ENCODE results near the gene ZGPAT.

Gene ZGPAT

GRCh38 chr20:63735859-63736718 is 28.2 kb downstream of the ZGPAT start, which contains the start of gene LIME1:
Gene LIME1 (plus strand): TSS chr20:63736664. CDS start chr20:63737550, 886 bp downstream.
- Histone ChIP-seq H3K27ac (peak within 1 kb of the TSS in 7 of 11 experiments; percentile 7 to 79 (median 74); a peak in 14 of 22 replicates), H3K4me3 (peak within 1 kb of the TSS in 9 of 10 experiments; percentile 26 to 74 (median 52); a peak in 15 of 20 replicates)

GRCh38 chr20:63736893-63737694 is 29.3 kb downstream of the ZGPAT start:
- Histone ChIP-seq H4K20me1 (peaks cover 39 to 88% (median 70%) of the 10 kb centered on the region in 11 experiments), H3K4me1 (peaks cover 54 to 90% (median 87%) of the 10 kb centered on the region in 10 experiments), H3K27me3 (peaks cover 0 to 27% (median 0%) of the 10 kb centered on the region in 11 experiments; a peak in 7 of 22 replicates), H3K9ac (peak overlapping the region in 9 of 11 experiments; percentile 21 to 90 (median 54); a peak in 15 of 22 replicates), H3K36me3 (peaks cover 29 to 45% (median 36%) of the 10 kb centered on the region in 11 experiments), H3K4me3 (peak overlapping the region in 9 of 10 experiments; percentile 26 to 74 (median 52); a peak in 15 of 20 replicates), H3K9me3 (replicated peaks in 1 of 11) (no peaks in the 10 kb centered on the region), H3K4me2 (peak overlapping the region; percentile 95 to 100 (median 99)), H3K27ac (peak overlapping the region in 7 of 11 experiments; percentile 7 to 79 (median 74); a peak in 13 of 22 replicates)
- TF ChIP-seq Cebpa-rat (IDR thresholded peaks at IDR 0.05) = no peak

More at GRCh38 chr20:63735859-63736718, 28.2 kb downstream of the ZGPAT start, which contains the start of gene LIME1:
- Histone ChIP-seq H3K27me3 (peaks cover 0 to 27% (median 0%) of the 10 kb centered on the region in 11 experiments; a peak in 7 of 22 replicates), H3K36me3 (peaks cover 25 to 44% (median 32%) of the 10 kb centered on the region in 11 experiments), H3K9ac (peak within 1 kb of the TSS in 10 of 11 experiments; percentile 8 to 90 (median 54); a peak in 15 of 22 replicates), H3K4me2 (peak within 1 kb of the TSS; percentile 95 to 100 (median 99)), H3K9me3 (replicated peaks in 1 of 11) (no peaks in the 10 kb centered on the region), H3K4me1 (peaks cover 52 to 90% (median 87%) of the 10 kb centered on the region in 10 experiments), H4K20me1 (peaks cover 39 to 91% (median 73%) of the 10 kb centered on the region in 11 experiments)
- peak in 1 of 11 experiments; percentile 33; a peak in 1 of 22 replicates for TF ChIP-seq Cebpa-rat (IDR thresholded peaks at IDR 0.05)

- H3K4me1 ChIP-seq = peaks cover 54 to 88% (median 83%) of the 10 kb centered on the region in 10 experiments
These were observed 29.8 kb downstream of the ZGPAT start for GRCh38 chr20:63737695-63737944.

GRCh38 chr20:63737945-63738686 is 30.3 kb downstream of the ZGPAT start:
- H3K27ac ChIP-seq = peak overlapping the region in 3 of 11 experiments; percentile 0 to 23 (median 5); a peak in 2 of 22 replicates
- H3K9ac ChIP-seq = peak overlapping the region in 7 of 11 experiments; percentile 48 to 90 (median 68); a peak in 11 of 22 replicates
- H3K36me3 ChIP-seq = peaks cover 26 to 48% (median 37%) of the 10 kb centered on the region in 11 experiments
- H4K20me1 ChIP-seq = peaks cover 39 to 79% (median 64%) of the 10 kb centered on the region in 11 experiments
- H3K9me3 ChIP-seq (replicated peaks in 1 of 11) = no peaks in the 10 kb centered on the region
- TF ChIP-seq Cebpa-rat (IDR thresholded peaks at IDR 0.05) = no peak
- peak overlapping the region; percentile 95 to 100 (median 99) for H3K4me2 ChIP-seq
- peaks cover 0 to 27% (median 0%) of the 10 kb centered on the region in 11 experiments; a peak in 7 of 22 replicates for H3K27me3 ChIP-seq
- H3K4me1 ChIP-seq = peaks cover 54 to 87% (median 79%) of the 10 kb centered on the region in 10 experiments
- peak overlapping the region; percentile 3 to 75 (median 68); a peak in 14 of 20 replicates for H3K4me3 ChIP-seq

More at GRCh38 chr20:63737695-63737944, 29.8 kb downstream of the ZGPAT start:
- no peak for TF ChIP-seq Cebpa-rat (IDR thresholded peaks at IDR 0.05)
- Histone ChIP-seq H3K36me3 (peaks cover 31 to 50% (median 36%) of the 10 kb centered on the region in 11 experiments), H3K9ac (peak overlapping the region in 6 of 11 experiments; percentile 51 to 90 (median 74); a peak in 11 of 22 replicates), H3K4me2 (peak overlapping the region; percentile 95 to 100 (median 99)), H3K27ac (peak overlapping the region in 6 of 11 experiments; percentile 43 to 79 (median 75); a peak in 8 of 22 replicates), H3K4me3 (peak overlapping the region in 9 of 10 experiments; percentile 26 to 74 (median 52); a peak in 14 of 20 replicates), H3K9me3 (replicated peaks in 1 of 11) (no peaks in the 10 kb centered on the region), H4K20me1 (peaks cover 39 to 84% (median 69%) of the 10 kb centered on the region in 11 experiments), H3K27me3 (peaks cover 0 to 27% (median 0%) of the 10 kb centered on the region in 11 experiments; a peak in 7 of 22 replicates)

- Histone ChIP-seq H3K4me1 (peaks cover 54 to 81% (median 73%) of the 10 kb centered on the region in 10 experiments), H3K9ac (peak overlapping the region; percentile 48 to 90 (median 68); a peak in 16 of 22 replicates), H4K20me1 (peaks cover 39 to 74% (median 58%) of the 10 kb centered on the region in 11 experiments), H3K4me2 (peak overlapping the region; percentile 95 to 100 (median 99)), H3K36me3 (peaks cover 25 to 48% (median 37%) of the 10 kb centered on the region in 11 experiments), H3K27ac (peak overlapping the region in 4 of 11 experiments; percentile 5 to 57 (median 50); a peak in 7 of 22 replicates), H3K4me3 (peak overlapping the region; percentile 51 to 75 (median 70); a peak in 16 of 20 replicates), H3K27me3 (peaks cover 0 to 27% (median 0%) of the 10 kb centered on the region in 11 experiments; a peak in 7 of 22 replicates), H3K9me3 (replicated peaks in 1 of 11) (no peaks in the 10 kb centered on the region)
- no peak for TF ChIP-seq Cebpa-rat (IDR thresholded peaks at IDR 0.05)
These were observed 30.9 kb downstream of the ZGPAT start for GRCh38 chr20:63738687-63739129.

GRCh38 chr20:63739130-63740069 is 31.6 kb downstream of the ZGPAT start, which contains the start of gene SLC2A4RG:
Gene SLC2A4RG (plus strand): TSS chr20:63739776. CDS start chr20:63739913, 137 bp downstream.
- peak within 1 kb of the TSS in 10 of 11 experiments; percentile 57 to 85 (median 80); a peak in 20 of 22 replicates for H3K27ac ChIP-seq
- H3K9me3 ChIP-seq (replicated peaks in 1 of 11) = no peaks in the 10 kb centered on the region
- peak within 1 kb of the TSS; percentile 67 to 85 (median 74) for H3K4me3 ChIP-seq
- peaks cover 54 to 74% (median 66%) of the 10 kb centered on the region in 10 experiments for H3K4me1 ChIP-seq
- H3K4me2 ChIP-seq = peak within 1 kb of the TSS; percentile 96 to 100 (median 99)
- peaks cover 39 to 67% (median 51%) of the 10 kb centered on the region in 11 experiments for H4K20me1 ChIP-seq
- no peak for TF ChIP-seq Cebpa-rat (IDR thresholded peaks at IDR 0.05)
- peaks cover 19 to 42% (median 31%) of the 10 kb centered on the region in 11 experiments for H3K36me3 ChIP-seq
- H3K9ac ChIP-seq = peak within 1 kb of the TSS; percentile 71 to 90 (median 81)
- peaks cover 0 to 27% (median 0%) of the 10 kb centered on the region in 11 experiments; a peak in 7 of 22 replicates for H3K27me3 ChIP-seq
